ENCODE results near the gene SMG6.

- TF ChIP-seq ZSCAN4 (tag by site-specific recombination; IDR thresholded peaks at IDR 0.05) (no peak), CTCF (tag by site-specific recombination; IDR thresholded peaks at IDR 0.05) (no peak), ZNF184 (tag by site-specific recombination; IDR thresholded peaks at IDR 0.05) (no peak), ZNF341 (tag by site-specific recombination; IDR thresholded peaks at IDR 0.05; ENCODE audit: low read depth) (no peak), ZNF626 (tag by site-specific recombination; IDR thresholded peaks at IDR 0.05) (no peak), YY1 (tag by site-specific recombination; IDR thresholded peaks at IDR 0.05) (no peak), ZNF248 (tag by site-specific recombination; IDR thresholded peaks at IDR 0.05) (no peak), ZNF274 (IDR thresholded peaks at IDR 0.05; ENCODE audit: low read length) (no peak), ZNF274 (tag by site-specific recombination; IDR thresholded peaks at IDR 0.05; ENCODE audit: borderline replicate concordance) (no peak), ZNF133 (tag by site-specific recombination; IDR thresholded peaks at IDR 0.05) (no peak), TCF7L2 (IDR thresholded peaks at IDR 0.05; ENCODE audit: borderline replicate concordance, low read depth, low read length) (no peak), HIC1 (tag by site-specific recombination; IDR thresholded peaks at IDR 0.05) (no peak), REST (tag by site-specific recombination; IDR thresholded peaks at IDR 0.05) (no peak)
These were observed 262.5 kb downstream of the SMG6 start for GRCh38 chr17:2040942-2041560.
